Fibroblast of mammary gland (primary cell): Measurements from ENCODE around the gene GCNT2.

Experiments used
- DNase-seq: peaks from one replicate; pipeline ENCODE4 v3.0.0-alpha.2; 2010; ENCODE audit warnings: low read depth
- H3K4me3 ChIP-seq: 2 replicates; pipeline ENCODE4 v1.5.1; 2011; ENCODE audit warnings: low read depth, mild to moderate bottlenecking, low read length, moderate library complexity; ENCODE audit not compliant: control insufficient read depth
- TF ChIP-seq, protein P1 (sequence below): conservative IDR thresholded peaks from 2 replicates; pipeline ENCODE4 v1.5.1; 2011; ENCODE audit warnings: low read depth, low read length, inconsistent platforms; ENCODE audit not compliant: control insufficient read depth, insufficient read depth

Gene GCNT2

DNA sequence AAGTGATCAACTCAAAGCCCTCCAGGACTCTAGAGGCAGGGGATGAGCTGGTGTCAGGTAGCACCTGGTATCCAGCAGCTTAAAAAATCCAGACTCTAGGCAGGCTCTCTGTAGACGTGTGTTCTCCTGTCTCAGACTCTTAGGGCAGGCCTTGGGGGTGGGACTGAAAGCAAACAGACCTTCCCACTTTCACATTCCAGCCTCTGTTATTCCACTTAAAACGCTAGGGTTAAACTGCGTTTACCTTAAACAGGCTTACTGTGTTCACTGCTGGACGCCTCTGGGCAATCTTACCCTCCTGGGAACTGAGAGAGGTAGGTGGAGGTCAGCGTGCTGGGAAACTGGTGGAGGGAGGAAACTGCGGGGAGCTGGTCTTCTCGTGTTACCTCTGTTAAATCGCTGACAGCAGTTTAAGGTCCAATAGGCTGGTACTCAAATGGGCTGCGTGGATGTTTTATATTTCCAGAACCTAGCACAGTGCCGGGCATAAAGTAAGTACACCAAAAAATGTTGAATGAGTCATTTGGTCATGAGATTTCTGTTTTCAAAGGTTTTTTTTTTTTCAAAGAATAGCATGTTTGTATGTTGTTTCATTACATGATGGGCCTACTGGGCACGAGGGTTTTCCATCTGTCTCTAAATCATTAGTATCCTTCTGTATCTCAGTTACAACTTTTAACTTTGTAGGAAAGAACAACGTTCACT is at the start of gene GCNT2:
Gene GCNT2, plus strand, starts transcription at position 248 of the 705 bp plus-strand sequence. CDS start 7,561 bp downstream, outside the sequence.
- H3K4me3 ChIP-seq, result no peak within 1 kb of the TSS
- TF ChIP-seq, protein P1, sequence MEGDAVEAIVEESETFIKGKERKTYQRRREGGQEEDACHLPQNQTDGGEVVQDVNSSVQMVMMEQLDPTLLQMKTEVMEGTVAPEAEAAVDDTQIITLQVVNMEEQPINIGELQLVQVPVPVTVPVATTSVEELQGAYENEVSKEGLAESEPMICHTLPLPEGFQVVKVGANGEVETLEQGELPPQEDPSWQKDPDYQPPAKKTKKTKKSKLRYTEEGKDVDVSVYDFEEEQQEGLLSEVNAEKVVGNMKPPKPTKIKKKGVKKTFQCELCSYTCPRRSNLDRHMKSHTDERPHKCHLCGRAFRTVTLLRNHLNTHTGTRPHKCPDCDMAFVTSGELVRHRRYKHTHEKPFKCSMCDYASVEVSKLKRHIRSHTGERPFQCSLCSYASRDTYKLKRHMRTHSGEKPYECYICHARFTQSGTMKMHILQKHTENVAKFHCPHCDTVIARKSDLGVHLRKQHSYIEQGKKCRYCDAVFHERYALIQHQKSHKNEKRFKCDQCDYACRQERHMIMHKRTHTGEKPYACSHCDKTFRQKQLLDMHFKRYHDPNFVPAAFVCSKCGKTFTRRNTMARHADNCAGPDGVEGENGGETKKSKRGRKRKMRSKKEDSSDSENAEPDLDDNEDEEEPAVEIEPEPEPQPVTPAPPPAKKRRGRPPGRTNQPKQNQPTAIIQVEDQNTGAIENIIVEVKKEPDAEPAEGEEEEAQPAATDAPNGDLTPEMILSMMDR, result no peak
- DNase-seq, result no peak

DNA sequence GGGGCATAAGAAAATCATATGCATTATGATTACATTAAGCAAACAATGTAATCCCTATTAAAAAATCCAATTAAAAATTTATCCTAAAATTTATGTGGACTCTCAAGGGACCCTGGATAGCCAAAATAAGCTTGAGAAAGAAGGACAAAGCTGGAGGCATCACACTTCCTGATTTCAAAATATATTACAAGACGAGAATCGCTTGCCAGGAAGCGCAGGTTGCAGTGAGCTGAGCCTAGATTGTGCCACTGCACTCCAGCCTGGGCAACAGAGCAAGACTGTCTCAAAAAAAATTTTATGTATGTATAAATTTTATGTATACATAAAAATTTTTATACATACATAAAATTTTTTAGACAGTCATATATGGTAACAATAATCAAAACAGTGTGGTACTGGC is 48.5 kb upstream of the GCNT2 start:
- TF ChIP-seq, protein P1, result no peak
- DNase-seq, result no peak
- H3K4me3 ChIP-seq, result no peak overlapping the region

DNA sequence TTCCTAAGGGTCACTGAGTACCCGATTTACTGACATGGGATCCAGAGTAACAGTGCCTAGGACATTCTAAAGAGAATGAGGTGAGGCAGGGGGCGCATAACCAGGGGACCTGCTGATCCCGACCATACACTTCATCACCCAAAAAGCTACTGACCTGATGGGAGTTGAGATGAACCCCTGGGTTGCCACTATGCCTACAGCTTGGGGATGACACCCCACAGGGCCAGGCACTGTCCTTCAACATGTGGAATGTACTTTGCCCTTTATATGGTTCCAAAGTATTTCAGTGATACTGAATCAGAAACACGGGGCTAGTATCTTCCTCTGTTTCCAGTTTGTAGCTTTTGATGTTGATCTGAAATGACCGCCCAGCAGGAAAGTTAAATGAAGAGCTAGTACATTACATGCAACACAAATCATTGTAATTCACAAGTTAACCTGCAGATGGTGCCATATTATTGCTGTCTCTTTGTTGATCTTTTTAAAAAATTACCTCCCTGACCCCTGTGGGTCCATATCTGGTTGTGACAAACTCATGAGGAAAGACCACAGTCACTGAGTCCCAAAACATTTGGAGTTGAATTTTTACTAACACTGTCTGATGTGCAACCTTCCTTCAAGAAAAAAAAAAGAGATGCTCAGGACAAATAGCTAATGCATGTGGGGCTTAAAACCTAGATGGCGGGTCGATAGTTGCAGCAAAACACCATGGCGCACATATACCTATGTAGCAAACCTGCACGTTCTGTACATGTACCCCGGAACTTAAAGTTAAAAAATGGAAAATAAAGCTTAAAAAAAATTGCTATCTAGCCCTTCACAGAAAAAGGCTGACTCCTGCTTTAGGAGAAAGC is 42.7 kb upstream of the GCNT2 start:
- TF ChIP-seq, protein P1, result peak; percentile 48
- DNase-seq, result peak; percentile 46
- H3K4me3 ChIP-seq, result no peak overlapping the region

DNA sequence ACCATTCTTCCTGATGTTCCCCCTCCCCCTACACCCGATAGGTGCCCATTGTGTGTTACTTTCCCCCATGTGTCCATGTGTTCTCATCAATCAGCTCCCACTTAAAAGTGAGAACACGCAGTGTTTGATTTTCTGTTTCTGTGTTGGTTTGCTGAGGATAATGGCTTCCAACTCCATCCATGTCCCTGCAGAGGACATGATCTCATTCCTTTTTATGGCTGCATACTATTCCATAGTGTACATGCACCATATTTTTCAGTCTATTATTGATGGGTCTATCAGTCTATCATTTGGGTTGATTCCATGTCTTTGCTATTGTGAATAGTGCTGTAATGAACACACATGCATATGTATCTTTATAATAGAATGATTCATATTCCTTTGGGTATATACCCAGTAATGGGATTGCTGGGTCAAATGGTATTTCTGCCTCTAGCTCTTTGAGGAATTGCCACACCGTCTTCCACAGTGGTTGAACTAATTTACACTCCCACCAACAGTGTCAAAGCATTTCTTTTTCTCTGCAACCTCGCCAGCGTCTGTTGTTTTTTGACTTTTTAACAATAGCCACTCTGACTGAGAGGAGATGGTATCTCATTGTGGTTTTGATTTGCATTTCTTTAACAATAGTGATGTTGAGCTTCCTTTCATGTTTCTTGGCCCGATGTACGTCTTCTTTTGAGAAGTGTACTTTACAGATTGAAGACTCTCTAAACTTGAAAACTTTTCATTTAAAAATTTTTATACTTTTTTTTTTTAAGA is 41.0 kb upstream of the GCNT2 start:
- DNase-seq, result no peak
- TF ChIP-seq, protein P1, result no peak
- no peak overlapping the region for H3K4me3 ChIP-seq

DNA sequence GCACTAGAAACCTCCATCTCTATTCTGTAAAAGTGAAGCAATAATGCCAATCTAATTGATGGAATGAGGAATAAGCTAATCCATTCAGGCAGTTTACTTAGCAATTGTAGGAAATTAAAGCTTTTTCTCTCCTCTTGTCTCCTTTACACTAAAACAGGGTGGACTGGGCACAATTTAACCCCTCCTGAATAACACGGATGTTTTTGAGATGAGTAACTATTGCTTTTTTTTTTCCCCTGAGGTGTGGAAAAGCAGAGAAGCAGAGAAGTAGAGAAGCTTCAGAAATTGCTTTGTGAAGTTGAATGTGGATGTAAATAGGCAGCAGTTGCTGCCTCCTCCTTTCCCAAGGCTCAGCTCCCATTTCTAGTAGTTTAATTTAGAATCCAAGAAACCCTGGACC is 40.0 kb upstream of the GCNT2 start:
- H3K4me3 ChIP-seq, result no peak overlapping the region
- DNase-seq, result no peak
- TF ChIP-seq, protein P1, result no peak

DNA sequence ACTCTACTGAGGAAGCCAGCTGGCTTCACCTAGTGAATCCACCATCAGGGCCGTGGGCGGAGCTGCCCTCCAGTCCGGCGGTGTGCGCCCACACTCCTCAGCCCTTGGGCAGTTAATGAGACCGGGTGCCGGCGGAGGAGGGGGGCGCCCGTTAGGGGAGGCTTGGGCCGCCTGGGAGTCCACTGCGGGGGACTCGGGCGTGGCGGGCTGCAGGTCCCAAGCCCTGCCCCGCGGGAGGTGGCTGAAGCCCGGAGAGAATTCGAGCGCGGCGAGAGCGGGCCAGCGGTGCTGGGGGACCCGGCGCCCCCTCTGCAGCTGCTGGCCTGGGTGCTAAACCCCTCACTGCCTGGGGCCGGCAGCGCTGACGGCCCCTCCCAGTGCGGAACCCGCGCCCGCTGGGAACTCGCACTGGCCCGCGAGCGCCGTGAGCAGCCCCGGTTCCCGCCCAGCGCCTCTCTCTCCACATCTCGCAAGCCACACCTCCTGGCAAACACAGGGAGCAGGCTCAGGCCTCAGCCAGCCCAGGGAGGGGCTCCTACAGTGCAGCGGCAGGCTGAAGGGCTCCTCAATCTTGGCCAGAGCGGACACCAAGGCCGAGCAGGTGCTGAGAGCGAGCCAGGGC is 38.4 kb upstream of the GCNT2 start:
- DNase-seq, result no peak
- TF ChIP-seq, protein P1, result no peak
- H3K4me3 ChIP-seq, result no peak overlapping the region
